Lower lobe of right lung (tissue), 2 donors: ENCODE measurements around the gene RBFA. TPM values are rescaled to one million over a fixed set of nuclear protein-coding genes. Genes with fewer than 3 reads are reported as not detected.
A peak's percentile ranks its signal among the peaks of the same experiment; 100 is the strongest.

Experiments
- ATAC-seq, 2 donors: fragments of 200-7000 bp; cut with Tn5 transposase; one replicate each; pipeline ENCODE4 v1.9.1; 2020 to 2022; ENCODE audit warnings: mild to moderate bottlenecking in 2 of 2, moderate library complexity in 2 of 2
- DNase-seq: peaks from one replicate; pipeline ENCODE4 v3.0.0-alpha.2; 2020
- H3K27ac ChIP-seq: fragments of 200-600 bp; one replicate; pipeline ENCODE4 v1.8.0; 2022
- H3K27me3 ChIP-seq: fragments of 200-600 bp; one replicate; pipeline ENCODE4 v1.8.0; 2022; ENCODE audit warnings: low read depth
- H3K36me3 ChIP-seq: fragments of 200-600 bp; one replicate; pipeline ENCODE4 v1.8.0; 2022; ENCODE audit warnings: mild to moderate bottlenecking
- H3K4me1 ChIP-seq: fragments of 200-600 bp; one replicate; pipeline ENCODE4 v1.8.0; 2022
- H3K4me3 ChIP-seq: fragments of 200-600 bp; one replicate; pipeline ENCODE4 v1.8.0; 2022; ENCODE audit warnings: mild to moderate bottlenecking
- H3K9me3 ChIP-seq: fragments of 200-600 bp; one replicate; pipeline ENCODE4 v1.8.0; 2022
- CTCF ChIP-seq: fragments of 200-600 bp; IDR thresholded peaks from one replicate; pipeline ENCODE4 v1.8.0; 2022; ENCODE audit warnings: antibody characterized with exemption, mild to moderate bottlenecking
- intact Hi-C: fragments of 100-400 bp; cut with DNase I; formaldehyde crosslinking; loops from one replicate; pipeline ENCODE4 v1.11.0; 2022
- total RNA-seq: library from RNA; stranded (reverse); fragmentation: NEBNext Ultra II Directional; extraction: Animal tissue kit (Norgen Biotek cat#: 25700); gene quantifications from one replicate; pipeline ENCODE4 v1.2.1, GENCODE V29; 2021
- donor health status: DM: no; HTN: yes; CAD: no; lungs with severe emphysema.

Gene RBFA
- total RNA-seq, 1 donor from 2014 or later, result 14.8 TPM

- Histone ChIP-seq H3K27ac (peak overlapping the region; percentile 87), H3K36me3 (peaks cover 14% of the 10 kb centered on the region), H3K27me3 (no peaks in the 10 kb centered on the region), H3K9me3 (no peaks in the 10 kb centered on the region), H3K4me1 (peaks cover 18% of the 10 kb centered on the region), H3K4me3 (peak overlapping the region; percentile 97)
- no peak for DNase-seq
- intact Hi-C loops, result no loop called here
- TF ChIP-seq CTCF, result no peak
- peak; percentile 84 to 85 for ATAC-seq
Measured at GRCh38 chr18:80033181-80034067, 810 bp upstream of the RBFA start.

GRCh38 chr18:80034852-80035406, 695 bp downstream of the RBFA start:
- no peak for ATAC-seq
- DNase-seq, result no peak
- Histone ChIP-seq H3K4me1 (peaks cover 18% of the 10 kb centered on the region), H3K36me3 (peaks cover 24% of the 10 kb centered on the region), H3K27ac (peak overlapping the region; percentile 87), H3K27me3 (no peaks in the 10 kb centered on the region), H3K9me3 (no peaks in the 10 kb centered on the region), H3K4me3 (peak overlapping the region; percentile 97)
- no peak for TF ChIP-seq CTCF
- intact Hi-C loops, result no loop called here

- ATAC-seq, result no peak
- Histone ChIP-seq H3K36me3 (peaks cover 24% of the 10 kb centered on the region), H3K27ac (no peak overlapping the region), H3K4me3 (no peak overlapping the region), H3K27me3 (no peaks in the 10 kb centered on the region), H3K4me1 (peaks cover 18% of the 10 kb centered on the region), H3K9me3 (no peaks in the 10 kb centered on the region)
- TF ChIP-seq CTCF, result no peak
- DNase-seq, result no peak
- intact Hi-C loops, result no loop called here
Measured at GRCh38 chr18:80035997-80036396, 1.8 kb downstream of the RBFA start.

GRCh38 chr18:80037300-80037699, 3.1 kb downstream of the RBFA start:
- Histone ChIP-seq H3K4me1 (peaks cover 18% of the 10 kb centered on the region), H3K27me3 (no peaks in the 10 kb centered on the region), H3K27ac (no peak overlapping the region), H3K9me3 (no peaks in the 10 kb centered on the region), H3K36me3 (peaks cover 24% of the 10 kb centered on the region), H3K4me3 (no peak overlapping the region)
- no peak for TF ChIP-seq CTCF
- no peak for DNase-seq
- no peak for ATAC-seq
- intact Hi-C loops, result no loop called here

- Histone ChIP-seq H3K27me3 (no peaks in the 10 kb centered on the region), H3K4me3 (no peak overlapping the region), H3K27ac (no peak overlapping the region), H3K9me3 (no peaks in the 10 kb centered on the region), H3K36me3 (peaks cover 32% of the 10 kb centered on the region), H3K4me1 (peaks cover 12% of the 10 kb centered on the region)
- ATAC-seq (no peak), DNase-seq (no peak)
- intact Hi-C loops, result no loop called here
- no peak for TF ChIP-seq CTCF
Measured at GRCh38 chr18:80037869-80038630, 3.8 kb downstream of the RBFA start.
